WTC11 (cell line): ENCODE data around the gene ATP12A. TPM values are rescaled to one million over a fixed set of nuclear protein-coding genes. Genes with fewer than 3 reads are reported as not detected.

Experiments used
- ATAC-seq: fragments of 200-7000 bp; cut with Tn5 transposase; 2 replicates; pipeline ENCODE4 v1.10.0; 2021; ENCODE audit warnings: mild to moderate bottlenecking, moderate library complexity
- CTCF ChIA-PET: fragments of 300-600 bp; sonication (Branson Sonifier 250); formaldehyde crosslinking; loops from one replicate; lab custom pipeline; 2021; ENCODE audit warnings: antibody characterized with exemption; lab: Charles Lee
- POLR2A ChIA-PET: fragments of 350-600 bp; sonication (Branson Sonifier 250); formaldehyde crosslinking; loops from one replicate; lab custom pipeline; 2021; ENCODE audit warnings: antibody characterized with exemption; lab: Charles Lee
- DNase-seq: peaks from one replicate; pipeline ENCODE4 v3.0.0; 2021; ENCODE audit warnings: low spot score
- H3K27ac Mint-ChIP-seq: 2 replicates; pipeline ENCODE4 v1.8.0; 2021; ENCODE audit warnings: mixed read lengths
- H3K27me3 Mint-ChIP-seq: 2 replicates; pipeline ENCODE4 v1.8.0; 2021; ENCODE audit warnings: low read depth, mild to moderate bottlenecking, moderate library complexity, mixed read lengths
- H3K36me3 Mint-ChIP-seq: 2 replicates; pipeline ENCODE4 v1.8.0; 2021; ENCODE audit warnings: mixed read lengths
- H3K4me1 Mint-ChIP-seq: 2 replicates; pipeline ENCODE4 v1.8.0; 2022; ENCODE audit warnings: mixed read lengths
- H3K4me3 Mint-ChIP-seq: 2 replicates; pipeline ENCODE4 v1.8.0; 2021; ENCODE audit warnings: mild to moderate bottlenecking, moderate library complexity, mixed read lengths
- H3K9me3 Mint-ChIP-seq: 2 replicates; pipeline ENCODE4 v1.8.0; 2021; ENCODE audit warnings: mixed read lengths
- ATF1 ChIP-seq: sonication (generic); formaldehyde crosslinking; IDR thresholded peaks from 2 replicates; pipeline ENCODE4 v1.8.1; 2023; ENCODE audit warnings: mild to moderate bottlenecking, moderate library complexity, missing genetic modification reagents
- CREM ChIP-seq: sonication (generic); formaldehyde crosslinking; IDR thresholded peaks from 2 replicates; pipeline ENCODE4 v1.8.1; 2022; ENCODE audit warnings: mild to moderate bottlenecking, missing genetic modification reagents, moderate library complexity
- E2F5 ChIP-seq: sonication (generic); formaldehyde crosslinking; IDR thresholded peaks from 2 replicates; pipeline ENCODE4 v1.8.1; 2022; ENCODE audit warnings: mild to moderate bottlenecking, moderate library complexity, missing genetic modification reagents
- FOXP1 ChIP-seq: sonication (generic); formaldehyde crosslinking; IDR thresholded peaks from 2 replicates; pipeline ENCODE4 v1.8.0; 2022; ENCODE audit warnings: missing genetic modification reagents, mild to moderate bottlenecking, moderate library complexity, borderline replicate concordance
- HMGA2 ChIP-seq: fragments of 250-450 bp; sonication (Bioruptor Pico); IDR thresholded peaks from 2 replicates; pipeline ENCODE4 v1.4.0; 2021; ENCODE audit warnings: mild to moderate bottlenecking, moderate library complexity
- IRF1 ChIP-seq: sonication (generic); formaldehyde crosslinking; IDR thresholded peaks from 2 replicates; pipeline ENCODE4 v1.8.0; 2023; ENCODE audit warnings: missing genetic modification reagents
- RELA ChIP-seq: sonication (generic); formaldehyde crosslinking; IDR thresholded peaks from 2 replicates; pipeline ENCODE4 v1.8.1; 2022; ENCODE audit warnings: missing genetic modification reagents, mild to moderate bottlenecking, borderline replicate concordance
- RORB ChIP-seq: fragments of 250-450 bp; sonication (Bioruptor Pico); IDR thresholded peaks from 2 replicates; pipeline ENCODE4 v1.9.0; 2021; ENCODE audit warnings: mild to moderate bottlenecking
- SOX15 ChIP-seq: fragments of 250-450 bp; sonication (Bioruptor Pico); IDR thresholded peaks from 2 replicates; pipeline ENCODE4 v1.9.0; 2021; ENCODE audit warnings: mild to moderate bottlenecking
- TEAD4 ChIP-seq: sonication (generic); formaldehyde crosslinking; IDR thresholded peaks from 2 replicates; pipeline ENCODE4 v1.8.0; 2022; ENCODE audit warnings: mild to moderate bottlenecking, missing genetic modification reagents
- ZBTB43 ChIP-seq: sonication (generic); formaldehyde crosslinking; IDR thresholded peaks from 2 replicates; pipeline ENCODE4 v1.8.1; 2023; ENCODE audit warnings: mild to moderate bottlenecking, missing genetic modification reagents
- ZNF263 ChIP-seq: sonication (generic); formaldehyde crosslinking; IDR thresholded peaks from 2 replicates; pipeline ENCODE4 v1.8.1; 2022; ENCODE audit warnings: low read depth, mild to moderate bottlenecking, moderate library complexity, missing genetic modification reagents
- ZNF281 ChIP-seq: sonication (generic); formaldehyde crosslinking; IDR thresholded peaks from 2 replicates; pipeline ENCODE4 v1.8.0; 2023; ENCODE audit warnings: mild to moderate bottlenecking, missing genetic modification reagents
- ZNF396 ChIP-seq: fragments of 250-450 bp; sonication (Bioruptor Pico); IDR thresholded peaks from 2 replicates; pipeline ENCODE4 v1.8.0; 2021; ENCODE audit warnings: mild to moderate bottlenecking, moderate library complexity, borderline replicate concordance
- total RNA-seq: library from RNA; stranded (reverse); gene quantifications from 3 replicates; pipeline ENCODE4 v1.2.3, GENCODE V29; 2021
- TF ChIP-seq, protein P1 (sequence below): sonication (generic); formaldehyde crosslinking; IDR thresholded peaks from 2 replicates; pipeline ENCODE4 v1.8.0; 2022; ENCODE audit warnings: mild to moderate bottlenecking, missing genetic modification reagents
- TF ChIP-seq, protein P2 (sequence below): sonication (generic); formaldehyde crosslinking; IDR thresholded peaks from 2 replicates; pipeline ENCODE4 v1.8.1; 2023; ENCODE audit warnings: mild to moderate bottlenecking, missing genetic modification reagents, borderline replicate concordance

Gene ATP12A
- total RNA-seq, 1 experiment from 2014 or later = 1.4 TPM

- TF ChIP-seq E2F5 (CRISPR knock-in tag) (no peak), ZNF263 (CRISPR knock-in tag) (no peak), RORB (CRISPR knock-in tag) (no peak), IRF1 (no peak)
- TF ChIP-seq, protein P1, sequence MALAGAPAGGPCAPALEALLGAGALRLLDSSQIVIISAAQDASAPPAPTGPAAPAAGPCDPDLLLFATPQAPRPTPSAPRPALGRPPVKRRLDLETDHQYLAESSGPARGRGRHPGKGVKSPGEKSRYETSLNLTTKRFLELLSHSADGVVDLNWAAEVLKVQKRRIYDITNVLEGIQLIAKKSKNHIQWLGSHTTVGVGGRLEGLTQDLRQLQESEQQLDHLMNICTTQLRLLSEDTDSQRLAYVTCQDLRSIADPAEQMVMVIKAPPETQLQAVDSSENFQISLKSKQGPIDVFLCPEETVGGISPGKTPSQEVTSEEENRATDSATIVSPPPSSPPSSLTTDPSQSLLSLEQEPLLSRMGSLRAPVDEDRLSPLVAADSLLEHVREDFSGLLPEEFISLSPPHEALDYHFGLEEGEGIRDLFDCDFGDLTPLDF (CRISPR knock-in tag) = no peak
- TF ChIP-seq, all 79 proteins: peak for 0
These were observed 20.3 kb downstream of the ATP12A start (continued) for GRCh38 chr13:24700539-24700938.

DNA sequence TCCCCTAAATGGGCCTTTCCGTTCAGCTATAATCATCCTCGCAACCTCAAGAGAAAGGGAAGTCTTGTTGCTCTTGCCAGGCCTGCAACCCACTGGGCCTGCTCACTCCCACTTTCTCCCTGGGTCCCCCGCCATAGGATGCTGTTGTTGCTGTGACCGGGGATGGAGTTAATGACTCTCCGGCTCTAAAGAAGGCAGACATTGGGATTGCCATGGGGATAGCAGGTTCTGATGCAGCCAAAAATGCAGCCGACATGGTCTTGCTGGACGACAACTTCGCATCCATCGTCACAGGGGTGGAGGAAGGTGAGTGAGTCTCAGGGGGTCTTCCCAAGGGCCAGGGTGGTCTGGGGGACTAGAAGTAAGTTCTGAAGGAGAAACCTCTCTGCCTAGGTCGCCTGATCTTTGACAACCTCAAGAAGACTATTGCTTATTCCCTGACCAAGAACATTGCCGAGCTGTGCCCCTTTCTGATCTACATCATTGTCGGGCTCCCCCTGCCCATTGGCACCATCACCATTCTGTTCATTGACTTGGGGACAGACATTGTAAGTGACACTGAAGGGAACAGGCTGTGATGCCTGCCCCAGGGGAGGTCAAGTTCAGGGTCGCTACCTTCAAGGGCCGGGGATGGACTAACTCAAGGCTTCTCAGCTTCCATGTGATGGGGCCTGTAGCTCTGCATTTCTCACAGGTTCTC is 26.8 kb downstream of the ATP12A start:
- no peak overlapping the region for H3K27ac Mint-ChIP-seq
- no peaks in the 10 kb centered on the region for H3K36me3 Mint-ChIP-seq
- H3K4me1 Mint-ChIP-seq = peaks cover 7% of the 10 kb centered on the region
- DNase-seq (no peak), ATAC-seq (no peak)
- no peaks in the 10 kb centered on the region for H3K9me3 Mint-ChIP-seq
- H3K27me3 Mint-ChIP-seq = no peaks in the 10 kb centered on the region
- ChIA-PET CTCF (interaction anchor here (2.7 kb wide), 1 partner anchor 13 kb away, joined by 9 read pairs; no protein-coding TSS in a partner anchor), POLR2A (interaction anchor here (0.5 to 0.6 kb wide), 2 partner anchors 8 to 779 kb away, joined by 3 to 5 read pairs; no protein-coding TSS in a partner anchor)
- TF ChIP-seq ZNF281 (CRISPR knock-in tag) (no peak), ZBTB43 (no peak)
- H3K4me3 Mint-ChIP-seq = no peak overlapping the region

DNA sequence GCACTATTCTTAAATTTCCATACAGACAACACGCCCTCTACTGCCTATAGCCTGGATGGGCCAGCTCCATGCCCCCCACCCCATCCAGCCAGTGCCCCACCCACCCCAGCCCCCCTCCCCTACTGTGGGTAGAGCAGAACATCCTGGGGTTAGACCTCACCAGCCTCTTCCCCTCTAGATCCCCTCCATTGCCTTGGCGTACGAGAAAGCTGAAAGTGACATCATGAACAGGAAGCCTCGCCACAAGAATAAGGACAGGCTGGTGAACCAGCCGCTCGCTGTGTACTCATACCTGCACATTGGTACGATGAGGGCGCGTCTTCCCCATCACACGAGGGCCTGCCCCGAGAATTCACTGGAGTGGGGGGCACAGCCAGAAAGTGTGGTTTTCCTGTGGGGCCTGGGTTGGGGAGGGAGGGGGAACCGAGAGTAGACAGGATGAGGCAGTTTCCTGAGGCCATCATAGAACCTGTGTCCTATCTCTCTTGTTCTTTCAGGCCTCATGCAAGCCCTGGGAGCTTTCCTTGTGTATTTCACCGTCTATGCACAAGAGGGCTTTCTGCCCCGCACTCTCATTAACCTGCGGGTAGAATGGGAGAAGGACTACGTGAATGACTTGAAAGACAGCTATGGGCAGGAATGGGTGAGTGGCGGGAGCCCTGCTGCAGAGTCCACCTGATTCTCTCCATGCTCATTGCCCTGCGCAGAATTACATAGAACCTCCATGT is 29.1 kb downstream of the ATP12A start:
- TF ChIP-seq SOX15 (no peak), ZNF396 (CRISPR knock-in tag) (no peak), ATF1 (no peak), HMGA2 (CRISPR knock-in tag) (no peak), CREM (no peak), TEAD4 (no peak), FOXP1 (CRISPR knock-in tag) (no peak), ZNF281 (CRISPR knock-in tag) (no peak), RELA (no peak)
- TF ChIP-seq, protein P2, sequence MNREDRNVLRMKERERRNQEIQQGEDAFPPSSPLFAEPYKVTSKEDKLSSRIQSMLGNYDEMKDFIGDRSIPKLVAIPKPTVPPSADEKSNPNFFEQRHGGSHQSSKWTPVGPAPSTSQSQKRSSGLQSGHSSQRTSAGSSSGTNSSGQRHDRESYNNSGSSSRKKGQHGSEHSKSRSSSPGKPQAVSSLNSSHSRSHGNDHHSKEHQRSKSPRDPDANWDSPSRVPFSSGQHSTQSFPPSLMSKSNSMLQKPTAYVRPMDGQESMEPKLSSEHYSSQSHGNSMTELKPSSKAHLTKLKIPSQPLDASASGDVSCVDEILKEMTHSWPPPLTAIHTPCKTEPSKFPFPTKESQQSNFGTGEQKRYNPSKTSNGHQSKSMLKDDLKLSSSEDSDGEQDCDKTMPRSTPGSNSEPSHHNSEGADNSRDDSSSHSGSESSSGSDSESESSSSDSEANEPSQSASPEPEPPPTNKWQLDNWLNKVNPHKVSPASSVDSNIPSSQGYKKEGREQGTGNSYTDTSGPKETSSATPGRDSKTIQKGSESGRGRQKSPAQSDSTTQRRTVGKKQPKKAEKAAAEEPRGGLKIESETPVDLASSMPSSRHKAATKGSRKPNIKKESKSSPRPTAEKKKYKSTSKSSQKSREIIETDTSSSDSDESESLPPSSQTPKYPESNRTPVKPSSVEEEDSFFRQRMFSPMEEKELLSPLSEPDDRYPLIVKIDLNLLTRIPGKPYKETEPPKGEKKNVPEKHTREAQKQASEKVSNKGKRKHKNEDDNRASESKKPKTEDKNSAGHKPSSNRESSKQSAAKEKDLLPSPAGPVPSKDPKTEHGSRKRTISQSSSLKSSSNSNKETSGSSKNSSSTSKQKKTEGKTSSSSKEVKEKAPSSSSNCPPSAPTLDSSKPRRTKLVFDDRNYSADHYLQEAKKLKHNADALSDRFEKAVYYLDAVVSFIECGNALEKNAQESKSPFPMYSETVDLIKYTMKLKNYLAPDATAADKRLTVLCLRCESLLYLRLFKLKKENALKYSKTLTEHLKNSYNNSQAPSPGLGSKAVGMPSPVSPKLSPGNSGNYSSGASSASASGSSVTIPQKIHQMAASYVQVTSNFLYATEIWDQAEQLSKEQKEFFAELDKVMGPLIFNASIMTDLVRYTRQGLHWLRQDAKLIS (CRISPR knock-in tag) = no peak
- no peaks in the 10 kb centered on the region for H3K36me3 Mint-ChIP-seq
- peaks cover 7% of the 10 kb centered on the region for H3K4me1 Mint-ChIP-seq
- ATAC-seq (peak; percentile 75), DNase-seq (no peak)
- H3K27me3 Mint-ChIP-seq = no peaks in the 10 kb centered on the region
- no peak overlapping the region for H3K27ac Mint-ChIP-seq
- ChIA-PET POLR2A (no interaction called here), CTCF (interaction anchor here (0.7 to 3.6 kb wide), 6 partner anchors 16 to 328 kb away, joined by 3 to 23 read pairs (median 4); partner anchors contain the start of gene ATP12A)
- no peak overlapping the region for H3K4me3 Mint-ChIP-seq
- H3K9me3 Mint-ChIP-seq = no peaks in the 10 kb centered on the region
